Adrenal gland (tissue), 12 donors: ENCODE data around the gene JAML. TPM values are rescaled to one million over a fixed set of nuclear protein-coding genes. Genes with fewer than 3 reads are reported as not detected.

ENCODE experiments used
- DNase-seq, 7 donors: peaks; one replicate each; pipeline ENCODE4 v3.0.0-alpha.2; 2019 to 2020
- H3K27ac ChIP-seq, 5 donors: fragments of 200-600 bp; sonication (generic) in 4 of 5; 1 replicate in 3 of 5; 2 replicates in 2 of 5; pipeline versions ENCODE4 v1.5.1 to v1.8.0; 2016 to 2020; ENCODE audit warnings: mild to moderate bottlenecking in 1 of 5
- H3K27me3 ChIP-seq: fragments of 200-600 bp; 2 replicates; pipeline ENCODE4 v1.8.0; 2021
- H3K36me3 ChIP-seq, 2 donors: fragments of 200-600 bp; replicated peaks in 1 of 2; 1 replicate in 1 of 2; 2 replicates in 1 of 2; pipeline versions ENCODE4 v1.5.1 to v1.8.0; 2018 to 2022
- H3K4me1 ChIP-seq, 2 donors: fragments of 200-600 bp; replicated peaks in 1 of 2; 1 replicate in 1 of 2; 2 replicates in 1 of 2; pipeline versions ENCODE4 v1.5.1 to v1.8.0; 2018 to 2021
- H3K4me3 ChIP-seq, 4 donors: fragments of 200-600 bp; sonication (generic) in 3 of 4; one replicate each; pipeline ENCODE4 v1.5.1; 2016 to 2018
- H3K9me3 ChIP-seq, 3 donors: fragments of 200-600 bp; sonication (generic) in 1 of 3; replicated peaks in 1 of 3; 1 replicate in 2 of 3; 2 replicates in 1 of 3; pipeline versions ENCODE4 v1.5.1 to v1.8.0; 2016 to 2021
- CTCF ChIP-seq, 6 experiments: fragments of 450-650 bp in 4 of 6; fragments of 200-600 bp in 2 of 6; sonication (generic) in 1 of 6; IDR thresholded peaks; 1 replicate in 5 of 6; 2 replicates in 1 of 6; pipeline versions ENCODE4 v1.5.1 to v1.8.0; 2016 to 2021; ENCODE audit warnings: antibody characterized with exemption in 6 of 6, mild to moderate bottlenecking in 2 of 6, moderate library complexity in 1 of 6
- POLR2A ChIP-seq, 2 donors: fragments of 450-650 bp; IDR thresholded peaks; one replicate each; pipeline ENCODE4 v1.6.1; 2017; ENCODE audit warnings: antibody characterized with exemption in 2 of 2, mild to moderate bottlenecking in 2 of 2, moderate library complexity in 1 of 2
- WGBS, 4 donors: extraction: QIAGEN DNeasy Blood & Tissue Kit in 2 of 4; methylation state at CpG; one replicate each; pipeline versions ENCODE4 v1.1.5 to v1.1.7; 2013 to 2017; 5-methylcytosine and 5-hydroxymethylcytosine counted together
- intact Hi-C, 2 donors: fragments of 100-400 bp; cut with DNase I; formaldehyde crosslinking; loops; one replicate each; pipeline versions ENCODE4 v1.14.1 to v1.15.0; 2022 to 2023
- polyA plus RNA-seq, 3 donors: library from polyadenylated mRNA; stranded (reverse); fragments of 200-250 nt in 2 of 3; fragments of 350-450 nt in 1 of 3; fragmentation: Illumina TruSeq in 1 of 3; extraction: RNeasy Lipid Tissue Mini Kit (QIAGEN cat#74804) in 1 of 3; gene quantifications; one replicate each; pipeline ENCODE4 v1.2.3, GENCODE V29; 2013 to 2014
- total RNA-seq, 9 donors: library from RNA; depleted of rRNA in 4 of 9; stranded (reverse); fragments of >200 nt in 4 of 9; fragments of 120-200 nt in 1 of 9; fragmentation: NEBNext Ultra II Directional in 1 of 9; extraction: Animal tissue kit (Norgen Biotek cat#: 25700) in 1 of 9; gene quantifications; one replicate each; pipeline versions ENCODE4 v1.1.0 to v1.2.4, GENCODE V29; 2013 to 2023
- donor health status: healthy with polysubstance abuse.
- donor health status: Bipolar disorder and iron deficiency.
- donor health status: DM: yes; HTN: yes; CAD: no.
- donor health status: DM: no; HTN: no; CAD: no.
- donor health status: DM: no; HTN: no; CAD: no.
- donor health status: DM: yes; HTN: yes; CAD: no.

Gene JAML
- total and polyA plus RNA-seq, 12 donors, result 1.8 to 13.9 (median 4.5) TPM

- DNase-seq, result no peak
- Histone ChIP-seq H3K4me1 (peaks cover 4% of the 10 kb centered on the region in 2 donors), H3K27me3 (peaks cover 6% of the 10 kb centered on the region), H3K36me3 (no peaks in the 10 kb centered on the region), H3K27ac (no peak overlapping the region), H3K4me3 (no peak overlapping the region), H3K9me3 (no peaks in the 10 kb centered on the region)
- whole genome bisulfite sequencing, 4 donors, result 45 to 70% (median 52%) methylated on average over 4 of the region's 4 CpGs
- intact Hi-C loops, result no loop called here
- no peak for TF ChIP-seq POLR2A (IDR thresholded peaks at IDR 0.05)
- TF ChIP-seq CTCF (IDR thresholded peaks at IDR 0.05), result no peak
Measured at GRCh38 chr11:118222437-118222836, 2.4 kb downstream of the JAML start.

GRCh38 chr11:118221419-118221818 lies 3.4 kb downstream of the JAML start:
- WGBS, 4 donors, result 64 to 78% (median 71%) methylated on average over 5 of the region's 5 CpGs
- no peak for DNase-seq
- intact Hi-C loops, result no loop called here
- no peaks in the 10 kb centered on the region for H3K36me3 ChIP-seq
- H3K27me3 ChIP-seq, result peaks cover 6% of the 10 kb centered on the region
- no peak overlapping the region for H3K27ac ChIP-seq
- peaks cover 0 to under 1% of the 10 kb centered on the region in 2 donors for H3K4me1 ChIP-seq
- TF ChIP-seq POLR2A (IDR thresholded peaks at IDR 0.05), result no peak
- TF ChIP-seq CTCF (IDR thresholded peaks at IDR 0.05), result no peak
- no peaks in the 10 kb centered on the region for H3K9me3 ChIP-seq
- no peak overlapping the region for H3K4me3 ChIP-seq

- WGBS, 4 donors, result 56 to 63% (median 60%) methylated on average over 1 of the region's 1 CpG
- no peak for DNase-seq
- Histone ChIP-seq H3K9me3 (no peaks in the 10 kb centered on the region), H3K27me3 (peaks cover 6% of the 10 kb centered on the region), H3K4me1 (no peaks in the 10 kb centered on the region), H3K27ac (no peak overlapping the region), H3K36me3 (no peaks in the 10 kb centered on the region), H3K4me3 (no peak overlapping the region)
- TF ChIP-seq POLR2A (IDR thresholded peaks at IDR 0.05) (no peak), CTCF (IDR thresholded peaks at IDR 0.05) (no peak)
- intact Hi-C loops, result no loop called here
Measured at GRCh38 chr11:118219732-118220131, 5.1 kb downstream of the JAML start.

GRCh38 chr11:118219244-118219643 lies 5.6 kb downstream of the JAML start:
- Histone ChIP-seq H3K4me3 (no peak overlapping the region), H3K27me3 (peaks cover 6% of the 10 kb centered on the region), H3K27ac (no peak overlapping the region), H3K9me3 (no peaks in the 10 kb centered on the region), H3K36me3 (no peaks in the 10 kb centered on the region), H3K4me1 (no peaks in the 10 kb centered on the region)
- intact Hi-C loops, result no loop called here
- TF ChIP-seq CTCF (IDR thresholded peaks at IDR 0.05) (no peak), POLR2A (IDR thresholded peaks at IDR 0.05) (no peak)
- no peak for DNase-seq
